HEK293 (cell line): ENCODE data around the gene OIP5.

ENCODE experiments used
- ATF2 ChIP-seq: fragments of 450-650 bp; formaldehyde crosslinking; IDR thresholded peaks from 2 replicates; pipeline ENCODE4 v1.5.1; 2016; ENCODE audit warnings: missing biosample characterization, missing genetic modification characterization, low read depth
- CTCF ChIP-seq: fragments of 450-650 bp; formaldehyde crosslinking; IDR thresholded peaks from 2 replicates; pipeline ENCODE4 v1.5.1; 2016; ENCODE audit warnings: missing biosample characterization, missing genetic modification characterization
- PATZ1 ChIP-seq: fragments of 450-650 bp; formaldehyde crosslinking; IDR thresholded peaks from 2 replicates; pipeline ENCODE4 v1.5.1; 2016; ENCODE audit warnings: missing biosample characterization, missing genetic modification characterization
- TCF7L2 ChIP-seq: IDR thresholded peaks from 2 replicates; pipeline ENCODE4 v1.6.1; 2011; ENCODE audit warnings: low read depth, mild to moderate bottlenecking, inconsistent platforms, low read length, moderate library complexity, borderline replicate concordance
- ZBTB1 ChIP-seq: fragments of 450-650 bp; formaldehyde crosslinking; IDR thresholded peaks from 2 replicates; pipeline ENCODE4 v1.5.1; 2016; ENCODE audit warnings: missing biosample characterization, missing genetic modification characterization
- ZBTB26 ChIP-seq: fragments of 450-650 bp; formaldehyde crosslinking; optimal IDR thresholded peaks from 2 replicates; pipeline ENCODE3; 2016; ENCODE audit warnings: missing biosample characterization, mild to moderate bottlenecking, missing genetic modification characterization
- ZBTB7A ChIP-seq: fragments of 450-650 bp; formaldehyde crosslinking; IDR thresholded peaks from 2 replicates; pipeline ENCODE4 v1.5.1; 2016; ENCODE audit warnings: low read depth, missing biosample characterization, missing genetic modification characterization
- ZNF433 ChIP-seq: fragments of 450-650 bp; formaldehyde crosslinking; IDR thresholded peaks from 2 replicates; pipeline ENCODE4 v1.5.1; 2016; ENCODE audit warnings: missing biosample characterization, missing genetic modification characterization, low read depth
- ZNF558 ChIP-seq: fragments of 450-650 bp; formaldehyde crosslinking; IDR thresholded peaks from 2 replicates; pipeline ENCODE4 v1.5.1; 2016; ENCODE audit warnings: missing biosample characterization, missing genetic modification characterization
- ZNF629 ChIP-seq: fragments of 450-650 bp; formaldehyde crosslinking; IDR thresholded peaks from 2 replicates; pipeline ENCODE4 v1.5.1; 2017; ENCODE audit warnings: missing biosample characterization, missing genetic modification characterization
- ZNF776 ChIP-seq: fragments of 450-650 bp; formaldehyde crosslinking; IDR thresholded peaks from 2 replicates; pipeline ENCODE4 v1.5.0; 2017; ENCODE audit warnings: missing biosample characterization, missing genetic modification characterization, borderline replicate concordance
- ZNF837 ChIP-seq: fragments of 450-650 bp; formaldehyde crosslinking; IDR thresholded peaks from 2 replicates; pipeline ENCODE4 v1.5.1; 2016; ENCODE audit warnings: missing biosample characterization, missing genetic modification characterization

GRCh38 chr15:41284427-41285177 lies 47.8 kb downstream of the OIP5 start:
- TF ChIP-seq ZNF433 (tag by site-specific recombination) = no peak
- no peak for TF ChIP-seq ZNF558 (tag by site-specific recombination)
- no peak for TF ChIP-seq CTCF (tag by site-specific recombination)
- TF ChIP-seq TCF7L2 = no peak
- TF ChIP-seq ZNF776 = no peak
- no peak for TF ChIP-seq ZBTB26 (tag by site-specific recombination)
- no peak for TF ChIP-seq ZBTB1 (tag by site-specific recombination)
- no peak for TF ChIP-seq ZNF629 (tag by site-specific recombination)
- no peak for TF ChIP-seq ZBTB7A (tag by site-specific recombination)
- TF ChIP-seq ATF2 = no peak
- TF ChIP-seq PATZ1 (tag by site-specific recombination) = no peak
- no peak for TF ChIP-seq ZNF837 (tag by site-specific recombination)
